ENCODE data around the gene DOCK11.
"Not testable (repeated sequence)": the region's sequence is repeated elsewhere in the genome, so short reads cannot be mapped to it uniquely, and the experiment has no call there.

DOCK11 gene

DNA sequence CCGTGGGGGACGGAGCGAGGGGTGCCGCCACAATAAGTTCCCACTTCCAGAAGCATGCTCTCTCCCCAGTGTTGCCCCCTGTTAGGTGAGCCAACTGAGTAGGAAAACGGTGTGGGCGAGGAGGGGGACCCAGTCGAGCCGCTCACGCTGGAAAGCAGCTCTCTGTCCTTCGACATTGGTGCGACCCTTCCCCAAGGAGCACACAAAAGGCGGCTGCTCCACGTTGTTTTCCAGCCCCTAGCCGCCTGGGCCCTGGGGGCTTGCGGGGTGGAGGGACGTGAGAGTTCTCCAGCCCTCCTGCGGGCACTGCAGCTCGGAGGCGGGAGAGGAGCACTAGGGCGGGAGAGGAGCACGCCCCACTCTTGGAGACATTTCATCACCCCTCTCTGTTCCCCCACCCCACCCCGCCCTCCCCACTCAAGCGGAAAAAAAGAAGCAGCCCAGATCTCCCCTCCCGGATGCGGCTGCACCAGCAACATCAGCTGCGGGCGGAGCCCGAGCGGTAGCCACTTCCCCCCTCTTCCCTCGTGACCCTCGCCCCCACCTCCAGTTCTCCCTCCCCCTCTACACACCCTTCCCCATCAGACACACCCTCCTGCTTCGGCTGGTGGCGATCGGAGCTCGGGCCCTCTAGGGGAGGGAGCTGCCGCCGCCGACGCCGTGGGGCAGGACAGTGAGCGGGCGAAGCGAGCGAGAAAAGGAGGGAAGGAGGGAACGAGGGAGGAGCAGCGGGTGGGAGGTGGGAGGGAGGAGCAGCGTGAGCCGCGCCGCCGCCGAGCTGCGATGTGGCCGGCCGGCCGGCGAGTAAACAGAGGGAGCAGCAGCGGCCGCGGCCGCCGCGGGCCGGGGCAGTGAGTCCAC is at the start of gene DOCK11:
Gene DOCK11, plus strand, starts transcription at position 755 of the 861 bp plus-strand sequence. CDS start 157 bp downstream, outside the sequence.
- DNase-seq, result peak; percentile 85

GRCh38 chrX:118448273-118448783 is 47.3 kb upstream of the DOCK11 start:
- no peak for DNase-seq

DNA sequence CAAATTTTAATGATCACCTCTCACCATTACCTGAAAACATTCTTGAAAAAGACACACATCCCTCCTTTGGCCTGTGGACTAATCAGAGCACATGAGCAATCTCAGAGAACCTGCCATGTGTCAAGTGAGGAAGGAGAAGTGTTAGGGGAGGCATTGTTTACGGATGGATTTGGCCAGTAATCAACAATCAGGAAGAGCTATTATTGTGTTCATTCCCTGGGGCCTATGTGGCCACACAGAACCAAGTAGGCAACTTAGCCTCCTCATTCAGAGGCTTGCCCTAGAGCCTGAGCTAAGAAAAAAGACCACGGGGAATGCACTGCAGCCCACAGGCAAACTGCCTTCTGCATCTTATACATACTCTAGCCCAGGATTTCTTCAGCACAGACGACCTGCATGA is 40.6 kb upstream of the DOCK11 start:
- DNase-seq, result no peak

- DNase-seq, result peak; percentile 24
Observed at GRCh38 chrX:118459494-118459893, 36.1 kb upstream of the DOCK11 start.

DNA sequence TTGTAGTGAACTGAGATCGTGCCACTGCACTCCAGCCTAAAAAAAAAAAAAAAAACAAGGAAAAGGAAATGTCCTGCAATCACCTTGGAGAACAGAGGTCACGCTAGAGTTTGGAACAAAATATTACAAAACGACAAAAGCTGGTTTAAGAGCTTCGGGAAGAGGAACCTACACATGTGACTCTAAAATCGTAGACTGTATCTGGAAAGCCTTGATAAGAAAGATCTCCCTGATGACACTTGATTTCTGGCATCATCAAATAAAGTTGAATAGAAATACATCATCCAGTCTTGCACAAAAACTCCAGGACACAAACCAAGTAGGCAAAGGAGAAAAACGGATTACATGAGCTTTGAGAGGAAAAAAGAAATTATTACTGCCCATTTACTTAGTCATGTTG is 31.1 kb upstream of the DOCK11 start:
- DNase-seq, result peak; percentile 56

DNA sequence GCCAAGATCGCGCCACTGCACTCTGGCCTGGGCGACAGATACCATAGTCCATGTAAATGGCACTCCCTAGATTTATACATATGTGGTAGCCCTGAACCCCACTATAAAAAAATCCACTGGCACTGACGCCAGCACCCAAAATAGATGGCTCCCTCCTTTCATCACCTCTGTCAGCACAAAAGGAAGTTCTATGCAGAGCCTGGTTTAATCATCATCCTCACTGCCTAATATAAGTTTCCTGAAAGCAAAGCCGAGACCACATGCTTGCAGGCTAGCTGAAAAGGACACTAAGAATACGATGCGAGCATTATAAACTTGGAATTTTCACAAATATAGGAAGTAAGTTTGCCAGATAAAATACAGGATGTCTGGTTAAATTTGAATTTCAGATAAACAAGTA is 27.5 kb upstream of the DOCK11 start:
- DNase-seq, result peak; percentile 18

- not testable (repeated sequence) for DNase-seq
Observed at GRCh38 chrX:118470721-118471347, 24.8 kb upstream of the DOCK11 start.

DNA sequence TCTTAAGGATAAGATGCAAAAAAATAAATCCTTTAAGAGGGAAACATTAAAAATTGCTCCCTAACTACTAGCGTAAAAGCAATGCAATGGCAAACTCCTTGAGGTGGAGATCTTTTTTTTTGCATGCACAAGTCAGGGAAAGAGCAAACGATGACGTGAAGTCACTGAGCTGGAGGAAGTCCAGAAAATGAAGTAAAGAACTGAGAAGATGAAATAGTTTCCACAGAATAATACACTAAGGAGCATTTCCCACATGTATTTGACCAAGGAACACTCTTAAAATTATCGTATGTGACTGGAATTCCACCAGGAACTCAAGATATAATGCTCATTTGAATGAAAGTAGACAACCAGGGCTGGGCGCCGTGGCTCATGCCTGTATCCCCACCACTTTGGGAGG is 21.0 kb upstream of the DOCK11 start:
- DNase-seq, result no peak

DNA sequence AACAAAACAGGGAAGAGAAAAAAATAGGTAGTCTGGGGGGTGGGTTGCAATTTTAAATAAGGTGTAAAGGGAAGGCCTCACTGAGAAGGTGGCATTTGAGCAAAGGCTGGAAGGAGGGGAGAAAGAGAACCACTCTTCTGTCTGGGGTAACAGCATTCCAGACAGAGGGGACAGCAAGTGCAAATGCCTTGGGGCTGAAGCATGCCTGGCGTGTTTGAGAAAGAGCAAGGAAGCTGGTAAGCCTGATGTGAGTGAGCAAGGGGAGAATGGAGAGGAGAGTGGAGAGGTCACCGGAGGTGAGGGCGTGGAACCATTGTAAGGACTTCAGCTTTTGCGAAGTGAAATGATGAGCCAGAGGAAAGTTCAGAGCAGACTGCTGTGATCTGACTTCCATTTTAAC is 19.7 kb upstream of the DOCK11 start:
- DNase-seq, result no peak

GRCh38 chrX:118480172-118480571 is 15.4 kb upstream of the DOCK11 start:
- DNase-seq, result no peak

DNA sequence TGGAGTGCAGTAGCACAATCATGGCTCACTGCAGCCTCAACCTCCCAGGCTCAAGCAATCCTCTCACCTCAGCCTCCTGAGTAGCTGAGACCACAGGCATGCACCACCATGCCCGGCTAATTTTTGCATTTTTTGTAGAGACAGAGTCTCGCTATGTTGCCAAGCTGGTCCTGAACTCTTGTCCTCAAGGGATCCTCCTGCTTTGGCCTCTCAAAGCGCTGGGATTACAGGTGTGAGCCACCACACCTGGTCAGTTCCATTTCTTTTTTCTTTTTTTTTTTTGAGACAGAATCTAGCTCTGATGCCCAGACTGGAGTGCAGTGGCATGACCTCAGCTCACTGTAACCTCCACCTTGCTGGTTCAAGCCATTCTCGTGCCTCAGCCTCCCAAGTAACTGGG is 13.2 kb upstream of the DOCK11 start:
- DNase-seq, result not testable (repeated sequence)

- DNase-seq, result no peak
Observed at GRCh38 chrX:118484216-118484903, 11.3 kb upstream of the DOCK11 start.

- not testable (repeated sequence) for DNase-seq
Observed at GRCh38 chrX:118486693-118487092, 8.9 kb upstream of the DOCK11 start.

DNA sequence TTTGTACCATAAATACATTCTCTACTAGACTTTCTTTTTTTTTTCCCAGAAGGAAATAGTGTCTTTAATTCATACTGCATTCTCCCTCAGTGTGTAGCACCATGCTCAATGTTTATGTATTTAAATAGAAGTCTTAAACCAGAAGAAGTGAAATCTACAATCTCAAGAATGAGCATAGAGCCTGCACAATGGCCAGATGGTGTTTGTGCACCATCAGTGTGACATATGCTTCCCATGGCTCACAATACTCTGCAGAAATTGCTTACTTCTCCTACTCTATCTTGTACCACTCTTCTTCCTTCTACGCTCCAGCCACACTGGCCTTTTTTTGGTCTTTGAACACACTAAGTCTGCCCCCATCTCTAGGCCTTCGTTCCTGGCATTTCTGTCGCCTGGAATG is 2.6 kb upstream of the DOCK11 start:
- no peak for DNase-seq

GRCh38 chrX:118493653-118494297 is 1.8 kb upstream of the DOCK11 start:
- DNase-seq, result no peak

- DNase-seq, result peak; percentile 43
Observed at GRCh38 chrX:118495958-118496762, 545 bp downstream of the DOCK11 start.

GRCh38 chrX:118496763-118497079 is 1.1 kb downstream of the DOCK11 start:
- no peak for DNase-seq

- no peak for DNase-seq
Observed at GRCh38 chrX:118497180-118497818, 1.7 kb downstream of the DOCK11 start.

DNA sequence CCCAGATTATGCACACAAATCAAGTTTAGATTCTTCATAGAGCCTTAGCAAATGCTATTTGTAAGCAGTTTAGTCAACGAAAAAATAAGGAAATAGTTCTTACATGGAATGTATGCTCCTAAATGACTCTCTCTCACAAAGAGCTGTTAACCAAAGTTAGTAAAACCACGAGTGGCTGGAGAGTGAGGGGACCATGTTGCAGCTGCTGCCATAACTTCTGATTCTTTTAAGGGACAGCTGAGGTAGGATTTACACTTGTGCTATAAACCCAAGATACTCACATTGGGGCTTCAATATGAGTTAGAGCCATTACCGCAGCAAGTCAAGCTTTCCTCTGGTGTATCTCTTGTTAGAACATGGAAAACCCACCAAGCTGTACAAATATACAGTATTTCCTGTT is 2.7 kb downstream of the DOCK11 start:
- DNase-seq, result peak; percentile 12

DNA sequence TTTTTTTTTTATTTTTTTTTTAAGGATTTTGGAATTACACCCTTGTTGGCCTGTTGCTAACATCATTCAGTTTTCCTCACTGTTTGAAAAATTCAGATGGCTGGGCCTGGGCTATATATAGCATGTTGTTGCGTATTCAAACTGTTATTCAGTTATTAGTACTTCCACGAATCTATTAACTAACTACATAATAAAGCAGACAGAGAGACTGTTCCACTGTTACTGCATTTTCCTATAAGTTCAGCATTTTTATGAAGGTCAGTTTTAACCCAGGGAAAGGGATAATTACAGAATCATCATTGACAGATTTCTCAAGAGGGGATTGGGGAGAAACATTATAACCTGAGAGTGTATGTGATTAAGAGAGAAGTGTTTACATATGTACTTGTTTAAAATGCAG is 3.1 kb downstream of the DOCK11 start:
- no peak for DNase-seq

GRCh38 chrX:118499295-118499694 is 3.7 kb downstream of the DOCK11 start:
- no peak for DNase-seq

All from inflammatory macrophage treated with lipopolysaccharide for 4 hours (primary cell).